Mucosa of gallbladder (tissue), 1 donor: ENCODE results near the gene FAT1. TPM values are rescaled to one million over a fixed set of nuclear protein-coding genes. Genes with fewer than 3 reads are reported as not detected.
"Not testable (repeated sequence)": the region's sequence is repeated elsewhere in the genome, so short reads cannot be mapped to it uniquely, and the experiment has no call there.

Experiments
- DNase-seq: peaks from one replicate; pipeline ENCODE4 v3.0.0-alpha.2; 2020; ENCODE audit warnings: low spot score
- total RNA-seq: library from RNA; stranded (reverse); gene quantifications from one replicate; pipeline ENCODE4 v1.2.1, GENCODE V29; 2021
- donor health status: DM: no; HTN: no; CAD: no.

FAT1 gene
- total RNA-seq, 1 donor from 2014 or later = 172 TPM

- no peak for DNase-seq
Observed at GRCh38 chr4:186659935-186660334, 63.7 kb downstream of the FAT1 start.

- not testable (repeated sequence) for DNase-seq
Observed at GRCh38 chr4:186659456-186659855, 64.2 kb downstream of the FAT1 start.

- no peak for DNase-seq
Observed at GRCh38 chr4:186658657-186659056, 65.0 kb downstream of the FAT1 start.

DNA sequence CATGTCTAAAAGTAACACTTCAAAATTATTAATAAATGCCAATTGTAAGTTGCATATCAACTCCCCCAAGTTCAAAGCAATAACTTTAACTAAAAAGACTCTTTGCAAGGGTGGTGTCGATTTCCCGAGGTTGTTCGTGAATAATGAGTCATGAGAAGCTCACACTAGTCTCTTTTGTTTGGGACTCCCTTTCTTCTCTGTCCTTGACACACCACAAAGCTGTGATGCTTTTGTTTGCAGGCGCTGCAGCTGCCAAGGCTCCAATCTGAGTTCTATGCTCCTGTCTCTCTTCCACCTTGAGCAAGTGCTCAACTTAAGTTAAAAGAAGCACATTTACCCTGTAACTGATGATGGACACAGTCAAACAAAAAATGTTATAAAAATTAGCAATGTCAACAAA lies 65.9 kb downstream of the FAT1 start:
- no peak for DNase-seq

DNA sequence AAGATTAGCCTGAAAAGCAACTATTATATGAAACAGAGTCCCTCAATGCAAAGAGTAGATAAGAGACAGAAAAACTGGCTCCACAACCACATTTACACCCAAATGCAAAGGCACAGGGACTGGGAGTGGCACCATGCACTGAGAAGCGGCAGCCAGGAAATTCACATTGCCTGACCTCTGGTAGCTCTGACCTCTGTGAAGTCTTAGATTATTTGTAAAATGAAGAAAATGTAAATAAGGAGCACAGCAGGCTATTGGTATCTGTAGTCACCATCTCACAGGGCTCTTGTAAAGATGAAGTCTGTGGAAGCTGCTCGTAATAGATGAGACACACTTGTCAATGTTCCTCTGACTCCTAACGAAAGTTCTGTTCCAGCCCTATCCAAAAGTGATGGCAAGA lies 69.7 kb downstream of the FAT1 start:
- DNase-seq = no peak

GRCh38 chr4:186651624-186652023 lies 72.0 kb downstream of the FAT1 start:
- DNase-seq = peak; percentile 71

DNA sequence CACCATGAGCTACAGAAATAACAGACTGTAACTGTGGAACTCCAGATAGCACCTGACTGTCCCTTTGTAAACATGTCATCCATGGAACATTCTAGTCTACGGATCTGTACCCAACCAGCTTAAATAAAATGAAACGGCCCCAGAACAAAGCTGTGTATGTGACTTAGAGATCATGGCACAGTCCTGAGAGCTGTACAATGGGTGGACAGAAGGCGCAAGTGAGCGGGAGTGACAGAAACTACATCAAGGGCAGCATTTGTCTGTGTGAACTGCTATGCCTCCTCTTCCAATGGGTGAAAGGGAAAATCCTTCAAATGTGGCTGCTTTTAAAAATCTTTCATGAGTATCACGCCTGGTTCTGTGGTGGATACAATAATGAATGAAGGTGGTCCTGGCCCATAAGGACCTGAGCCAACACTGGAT lies 72.5 kb downstream of the FAT1 start:
- DNase-seq = no peak

DNA sequence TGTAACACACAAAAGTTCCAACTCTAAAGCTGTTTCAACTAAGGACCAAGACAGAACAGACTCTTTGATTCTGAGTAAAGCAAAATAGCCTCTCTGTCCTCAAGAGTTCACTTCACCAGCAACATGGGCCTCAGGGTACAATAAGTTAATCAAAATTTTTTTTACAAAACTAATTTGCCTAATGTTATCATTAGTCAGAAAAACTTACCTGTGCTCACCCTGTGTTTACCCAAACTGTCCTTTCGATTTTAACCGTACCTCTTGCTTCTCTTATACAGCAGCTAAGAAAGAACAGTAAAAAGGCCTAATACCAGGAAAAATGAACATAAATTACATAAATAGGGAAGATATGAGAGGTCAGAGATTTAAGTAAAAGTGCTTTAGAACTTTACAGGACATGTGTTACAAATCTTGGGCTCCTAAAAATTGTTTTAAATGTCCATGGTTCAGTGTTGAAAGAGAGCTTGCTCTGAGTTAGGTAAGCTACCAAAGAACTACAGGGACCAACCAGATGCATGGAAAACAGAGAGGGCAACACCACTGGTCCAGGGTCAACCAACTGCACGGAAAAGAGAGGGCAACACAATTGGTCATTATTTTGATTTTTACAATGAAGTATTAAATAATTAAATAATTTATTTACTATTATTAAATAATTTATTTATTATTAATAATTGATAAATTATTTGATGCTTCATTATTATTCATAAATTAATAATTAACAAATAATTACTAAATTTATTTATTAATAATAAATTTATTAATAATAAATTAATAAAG lies 73.1 kb downstream of the FAT1 start:
- DNase-seq = no peak

DNA sequence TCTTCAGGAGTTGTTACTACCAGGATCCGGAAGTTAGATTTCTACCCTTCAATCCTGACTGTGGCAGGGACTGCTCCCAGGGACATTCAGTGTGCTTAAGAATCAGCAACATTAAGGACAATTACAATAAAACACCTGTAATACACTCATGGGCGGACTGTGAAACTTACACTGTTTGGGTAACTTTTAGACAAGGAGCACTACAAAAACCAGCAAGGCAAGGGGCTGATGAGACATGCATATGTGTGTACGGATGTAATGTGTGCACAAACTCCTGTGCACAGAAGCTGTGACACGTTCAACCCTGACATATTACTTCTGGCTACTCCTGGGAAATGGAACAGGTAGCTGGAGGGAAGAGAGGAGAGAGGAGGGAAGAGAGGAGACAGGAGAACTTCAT lies 75.8 kb downstream of the FAT1 start:
- DNase-seq = no peak

DNA sequence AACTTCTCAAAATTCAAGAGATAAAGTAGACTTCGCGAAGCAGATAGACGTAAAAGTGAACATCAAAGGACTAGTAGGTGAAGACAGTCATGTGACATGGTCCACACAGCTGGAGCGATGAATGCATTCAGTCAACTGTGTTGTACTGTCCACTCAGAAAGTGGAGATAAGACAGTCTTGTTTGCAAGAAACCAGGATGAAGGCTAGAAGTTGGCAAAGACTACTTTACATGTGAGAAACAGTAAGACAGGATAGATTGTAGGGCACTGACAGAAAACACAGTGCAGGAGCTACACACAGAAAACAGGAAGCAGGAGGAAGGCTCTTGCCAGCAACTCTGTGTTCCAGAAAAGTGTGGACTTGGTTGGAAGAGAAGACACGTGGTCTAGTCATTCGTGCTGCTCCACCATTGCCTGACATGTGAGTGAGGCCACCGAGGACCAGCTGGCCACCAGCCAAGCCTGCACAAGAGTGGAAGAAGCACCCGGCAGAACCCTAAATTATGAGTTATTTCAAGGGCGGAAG lies 78.9 kb downstream of the FAT1 start:
- DNase-seq = no peak

- no peak for DNase-seq
Observed at GRCh38 chr4:186644311-186644638, 79.4 kb downstream of the FAT1 start.

DNA sequence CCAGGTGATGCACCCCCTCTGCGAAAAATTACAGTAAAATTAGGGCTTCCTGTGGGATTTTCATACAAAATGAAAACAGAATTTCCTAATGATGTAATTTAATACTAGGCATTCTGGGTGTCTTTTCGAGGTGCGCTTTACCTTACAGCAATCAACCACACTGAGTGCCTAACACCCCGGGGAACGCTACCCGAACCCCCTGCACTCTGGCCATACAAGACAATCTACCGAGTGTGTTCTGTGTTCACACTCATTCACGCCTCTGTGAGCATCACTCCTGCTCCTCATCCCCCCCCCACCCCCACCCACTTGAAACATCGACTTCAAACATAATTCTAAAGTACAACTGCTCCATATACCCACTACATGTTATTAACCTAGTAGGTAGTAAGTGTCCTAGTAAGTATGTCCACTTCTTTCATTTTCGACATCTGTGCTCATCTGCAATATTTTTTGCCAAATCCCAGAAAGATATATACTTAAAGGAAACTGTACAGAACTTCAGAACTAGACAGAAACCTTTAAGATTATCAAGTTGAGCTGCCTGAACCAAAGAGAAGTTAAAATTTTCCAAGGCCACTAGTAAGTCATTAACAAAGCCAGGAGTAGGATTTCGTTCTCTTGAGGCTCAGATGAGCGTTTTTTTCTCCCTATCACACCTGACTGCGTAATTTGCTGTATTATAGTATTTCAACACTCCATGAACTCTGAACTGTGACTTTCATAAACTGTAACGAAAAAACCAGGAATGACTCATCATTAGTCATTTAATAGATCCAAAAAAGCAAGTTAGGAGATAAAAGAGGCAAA lies 80.0 kb downstream of the FAT1 start:
- DNase-seq = no peak

- no peak for DNase-seq
Observed at GRCh38 chr4:186642998-186643397, 80.7 kb downstream of the FAT1 start.

GRCh38 chr4:186642530-186642929 lies 81.1 kb downstream of the FAT1 start:
- no peak for DNase-seq

DNA sequence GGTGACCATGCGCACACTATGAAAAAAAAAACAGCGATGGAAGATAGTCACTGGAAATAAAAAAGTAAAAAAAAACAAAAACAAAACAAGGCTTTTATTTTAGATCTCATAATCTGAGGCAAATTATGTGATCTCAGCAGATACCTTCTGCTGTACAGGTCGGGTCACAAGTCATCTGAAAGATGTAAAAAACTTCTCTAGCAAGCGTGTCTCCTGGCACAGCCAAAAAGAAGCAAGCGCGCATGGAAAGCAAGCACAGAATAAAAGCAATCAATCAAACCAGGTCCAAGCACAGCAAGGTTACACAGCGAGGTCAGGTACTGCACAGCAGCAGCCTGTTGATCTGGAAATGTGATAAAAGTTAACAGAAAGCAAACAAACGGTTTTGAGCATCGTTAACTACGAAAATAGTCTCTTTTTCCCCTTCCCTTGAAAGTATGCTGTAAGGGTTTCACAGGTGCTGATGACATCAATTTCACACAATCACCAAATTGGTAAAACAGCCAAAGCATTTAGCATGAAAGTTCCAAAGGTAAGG lies 89.0 kb downstream of the FAT1 start:
- no peak for DNase-seq

DNA sequence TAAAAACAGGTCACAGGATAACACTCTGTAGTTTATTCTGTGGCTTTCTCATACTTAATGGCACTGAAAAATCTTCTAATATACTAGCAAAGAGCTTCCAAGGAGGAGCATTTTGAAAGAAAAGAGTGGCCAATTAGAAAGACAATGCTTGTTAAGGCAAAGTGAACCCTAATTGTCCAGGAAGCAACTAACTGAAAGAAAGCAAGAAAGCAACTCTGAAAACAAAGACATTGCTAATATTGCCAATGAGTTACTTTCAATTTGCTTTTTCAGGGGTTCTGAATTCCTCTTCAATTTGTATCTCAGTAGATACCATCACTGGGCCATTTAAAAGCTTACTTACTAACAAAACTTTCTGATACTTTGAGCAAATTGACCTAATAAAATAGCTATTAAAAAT lies 89.8 kb downstream of the FAT1 start:
- no peak for DNase-seq

GRCh38 chr4:186630128-186630527 lies 93.5 kb downstream of the FAT1 start:
- DNase-seq = no peak

- DNase-seq = no peak
Observed at GRCh38 chr4:186628058-186628711, 95.5 kb downstream of the FAT1 start.

DNA sequence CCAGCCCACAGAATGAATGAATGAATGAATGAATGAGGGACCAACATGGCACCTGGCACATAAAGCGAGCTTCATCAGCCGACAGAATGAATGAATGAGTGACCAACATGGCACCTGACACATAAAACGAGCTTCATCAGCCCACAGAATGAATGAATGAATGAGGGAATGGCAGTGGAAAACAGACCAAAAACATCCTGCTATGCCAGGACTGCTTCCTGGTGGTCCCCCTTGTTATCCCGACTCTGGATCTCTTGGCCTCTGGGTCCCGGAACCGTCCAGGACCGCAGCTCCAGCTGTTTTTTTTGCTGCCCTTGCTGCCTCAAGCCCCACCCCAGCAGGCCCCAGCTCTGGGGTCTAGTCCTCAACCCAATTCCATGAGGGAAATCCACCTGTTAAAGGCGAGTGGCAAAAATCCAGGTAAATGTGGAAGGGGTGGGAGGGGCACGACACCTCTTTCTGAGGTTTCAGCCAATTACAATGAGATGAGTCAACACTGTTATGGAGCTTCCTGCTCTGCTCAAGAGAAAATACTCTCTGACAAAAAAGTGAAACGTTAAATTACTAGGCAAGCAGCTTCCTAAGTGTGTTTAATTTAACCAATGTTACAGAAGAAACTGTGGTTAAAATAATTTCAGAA lies 96.3 kb downstream of the FAT1 start:
- no peak for DNase-seq

- DNase-seq = no peak
Observed at GRCh38 chr4:186624951-186625350, 98.7 kb downstream of the FAT1 start.

GRCh38 chr4:186623546-186623945 lies 100.1 kb downstream of the FAT1 start:
- no peak for DNase-seq
